ENCODE results near the gene ADAMTS2. TPM values are rescaled to one million over a fixed set of nuclear protein-coding genes. Genes with fewer than 3 reads are reported as not detected.

Gene ADAMTS2
- total RNA-seq, 6 experiments from 2014 or later, result 31.5 to 38.4 (median 34.1) TPM

DNA sequence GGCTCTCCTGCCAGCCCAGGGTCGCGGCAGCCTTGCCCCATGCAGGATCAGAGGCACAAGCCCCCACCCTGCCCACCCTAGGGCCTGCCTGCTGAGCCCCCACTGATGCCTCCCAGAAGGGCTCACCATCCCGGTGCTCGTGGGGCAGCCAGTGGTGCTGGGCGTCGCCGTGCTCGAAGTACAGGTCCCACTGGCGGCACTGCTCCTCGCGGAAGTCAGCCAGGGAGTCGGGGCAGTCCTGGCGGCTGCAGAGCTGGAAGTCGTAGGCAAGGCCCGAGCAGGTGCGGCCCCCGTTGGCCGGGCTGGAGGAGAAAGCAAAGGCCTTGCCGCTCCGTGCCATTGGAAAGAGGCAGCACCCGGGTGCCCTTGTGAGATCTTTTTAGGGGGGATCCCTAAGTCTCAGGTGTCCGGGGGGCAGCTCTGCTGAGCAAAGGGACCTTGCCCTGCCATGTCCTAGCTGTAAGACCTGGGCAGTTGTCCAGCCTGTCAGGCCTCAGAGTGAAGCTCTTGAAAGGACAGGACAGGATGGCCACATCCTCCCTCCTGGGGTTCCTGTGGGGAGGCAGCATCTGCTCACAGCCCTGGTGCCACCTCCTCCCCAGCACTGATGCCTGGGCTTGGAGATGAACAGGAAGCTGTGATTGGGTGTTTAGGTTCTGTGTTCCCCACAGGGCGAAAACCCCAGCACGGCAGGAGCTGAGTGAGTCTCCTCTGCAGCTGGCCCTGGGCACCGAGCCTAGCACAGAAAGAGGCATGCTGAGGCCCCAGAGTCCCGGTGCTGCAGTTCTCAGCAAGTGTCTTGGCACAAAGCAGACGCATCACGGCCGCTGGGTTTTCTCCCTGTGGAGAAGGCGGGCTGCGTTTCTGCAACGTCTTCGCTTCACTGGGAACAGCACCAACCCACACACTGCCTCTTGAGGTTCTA is 207.4 kb downstream of the ADAMTS2 start:
- Mint-ChIP-seq H3K27ac (no peak overlapping the region), H3K4me3 (no peak overlapping the region), H3K36me3 (ENCODE audit: low read depth) (peaks cover 12% of the 10 kb centered on the region), H3K4me1 (ENCODE audit: low read depth) (peaks cover 14% of the 10 kb centered on the region), H3K27me3 (ENCODE audit: insufficient read depth) (peaks cover 4% of the 10 kb centered on the region; the same call in 1 of the 2 replicates), H3K9me3 (no peaks in the 10 kb centered on the region)
- no peak for DNase-seq
- TF ChIP-seq, protein P1, sequence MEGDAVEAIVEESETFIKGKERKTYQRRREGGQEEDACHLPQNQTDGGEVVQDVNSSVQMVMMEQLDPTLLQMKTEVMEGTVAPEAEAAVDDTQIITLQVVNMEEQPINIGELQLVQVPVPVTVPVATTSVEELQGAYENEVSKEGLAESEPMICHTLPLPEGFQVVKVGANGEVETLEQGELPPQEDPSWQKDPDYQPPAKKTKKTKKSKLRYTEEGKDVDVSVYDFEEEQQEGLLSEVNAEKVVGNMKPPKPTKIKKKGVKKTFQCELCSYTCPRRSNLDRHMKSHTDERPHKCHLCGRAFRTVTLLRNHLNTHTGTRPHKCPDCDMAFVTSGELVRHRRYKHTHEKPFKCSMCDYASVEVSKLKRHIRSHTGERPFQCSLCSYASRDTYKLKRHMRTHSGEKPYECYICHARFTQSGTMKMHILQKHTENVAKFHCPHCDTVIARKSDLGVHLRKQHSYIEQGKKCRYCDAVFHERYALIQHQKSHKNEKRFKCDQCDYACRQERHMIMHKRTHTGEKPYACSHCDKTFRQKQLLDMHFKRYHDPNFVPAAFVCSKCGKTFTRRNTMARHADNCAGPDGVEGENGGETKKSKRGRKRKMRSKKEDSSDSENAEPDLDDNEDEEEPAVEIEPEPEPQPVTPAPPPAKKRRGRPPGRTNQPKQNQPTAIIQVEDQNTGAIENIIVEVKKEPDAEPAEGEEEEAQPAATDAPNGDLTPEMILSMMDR (IDR thresholded peaks at IDR 0.05), result no peak

DNA sequence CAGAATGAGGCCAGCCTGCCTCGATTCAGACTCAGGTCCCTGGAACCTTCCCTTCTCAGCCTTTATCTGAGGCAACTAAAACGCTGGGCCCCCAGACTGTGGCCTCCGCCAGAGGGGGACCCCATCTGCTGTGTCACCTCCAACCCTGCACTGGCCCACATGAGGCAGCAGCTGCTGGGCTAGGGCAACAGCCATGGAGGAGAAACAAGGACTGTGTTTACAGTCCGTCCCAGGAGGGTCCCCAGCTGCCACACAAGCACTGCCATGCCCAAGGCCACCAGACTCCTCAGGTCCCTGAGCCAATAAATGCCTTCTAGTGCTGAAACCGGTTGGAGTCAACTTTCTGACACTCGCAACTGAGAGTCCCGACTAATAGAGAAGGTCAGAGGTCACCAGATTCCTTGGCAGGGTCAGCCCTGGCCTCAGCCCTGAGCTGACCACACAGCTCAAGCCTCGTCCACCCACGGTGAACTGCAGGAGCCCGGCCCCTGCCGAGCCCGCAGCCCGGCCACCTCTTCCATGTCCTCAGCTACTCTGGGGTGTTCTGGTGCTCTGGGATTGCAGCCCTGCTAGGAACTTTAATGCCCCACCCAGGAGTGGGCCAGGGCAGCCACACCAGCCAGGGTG is 208.1 kb downstream of the ADAMTS2 start:
- Mint-ChIP-seq H3K27me3 (ENCODE audit: insufficient read depth) (peaks cover 4% of the 10 kb centered on the region; the same call in 1 of the 2 replicates), H3K27ac (no peak overlapping the region), H3K36me3 (ENCODE audit: low read depth) (peaks cover 16% of the 10 kb centered on the region), H3K9me3 (no peaks in the 10 kb centered on the region), H3K4me3 (no peak overlapping the region), H3K4me1 (ENCODE audit: low read depth) (peaks cover 10% of the 10 kb centered on the region)
- DNase-seq, result no peak
- TF ChIP-seq, protein P1 (IDR thresholded peaks at IDR 0.05), result no peak

DNA sequence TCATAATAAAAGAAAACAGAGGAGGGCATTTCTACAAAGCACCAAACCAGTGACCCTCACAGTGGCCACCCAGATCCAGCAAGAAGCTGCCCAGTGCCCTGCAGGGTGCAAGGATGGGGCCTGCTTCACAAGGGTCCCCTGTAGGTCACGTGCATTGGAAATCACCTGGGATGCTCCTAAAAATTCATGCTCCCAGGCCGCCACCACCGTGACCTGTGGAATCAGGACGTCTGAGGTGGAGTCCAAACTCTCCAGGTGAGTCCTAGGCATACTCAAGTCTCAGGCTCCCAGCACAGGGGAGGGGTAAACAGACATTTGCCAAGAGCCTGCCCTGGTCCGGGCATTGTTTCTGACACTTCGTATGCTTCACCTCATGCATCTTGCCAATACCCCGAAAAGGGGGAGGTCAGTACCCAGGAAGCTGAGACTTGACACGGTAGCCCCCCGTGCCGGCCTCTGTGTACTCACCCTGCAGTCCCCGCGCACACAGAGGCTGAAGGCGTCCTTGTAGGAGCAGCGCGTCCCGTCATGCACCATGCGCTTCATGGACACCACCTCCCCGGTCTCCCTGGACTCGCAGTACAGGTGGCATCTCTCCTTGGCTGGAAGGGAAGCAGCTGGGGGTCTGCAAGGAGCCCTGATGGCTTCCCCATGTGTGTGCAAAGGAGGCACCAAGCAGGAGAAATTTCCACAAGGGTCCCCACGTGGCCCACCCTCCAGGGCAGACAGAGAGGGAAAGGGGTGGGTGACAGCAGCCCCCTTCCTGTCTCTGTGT is 209.6 kb downstream of the ADAMTS2 start:
- Mint-ChIP-seq H3K4me3 (no peak overlapping the region; the same call in 1 of the 2 replicates), H3K27me3 (ENCODE audit: insufficient read depth) (peaks cover 4% of the 10 kb centered on the region; the same call in 1 of the 2 replicates), H3K27ac (no peak overlapping the region), H3K36me3 (ENCODE audit: low read depth) (peaks cover 16% of the 10 kb centered on the region), H3K4me1 (ENCODE audit: low read depth) (peaks cover 5% of the 10 kb centered on the region), H3K9me3 (no peaks in the 10 kb centered on the region)
- DNase-seq, result no peak
- TF ChIP-seq, protein P1 (IDR thresholded peaks at IDR 0.05), result no peak

DNA sequence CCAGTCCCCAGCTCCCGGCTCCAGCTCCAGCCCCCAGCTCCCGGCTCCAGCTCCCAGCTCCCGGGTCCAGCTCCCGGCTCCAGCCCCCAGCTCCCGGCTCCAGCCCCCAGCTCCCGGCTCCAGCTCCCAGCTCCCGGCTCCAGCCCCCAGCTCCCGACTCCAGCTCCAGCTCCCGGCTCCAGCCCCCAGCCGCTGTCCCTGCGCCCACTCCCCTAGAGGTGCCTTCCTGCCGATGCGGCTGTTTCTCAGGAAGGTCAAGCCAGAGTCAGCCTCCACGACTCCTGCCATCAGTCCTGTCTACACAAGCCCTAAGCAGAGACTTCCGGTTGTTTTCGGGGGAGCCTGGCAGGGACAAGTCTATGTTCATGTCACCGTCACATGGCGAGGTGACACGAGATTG is 210.3 kb downstream of the ADAMTS2 start:
- TF ChIP-seq, protein P1 (IDR thresholded peaks at IDR 0.05), result no peak
- H3K9me3 Mint-ChIP-seq, result no peaks in the 10 kb centered on the region
- peaks cover 5% of the 10 kb centered on the region for H3K4me1 Mint-ChIP-seq (ENCODE audit: low read depth)
- no peak for DNase-seq
- H3K27ac Mint-ChIP-seq, result no peak overlapping the region
- H3K27me3 Mint-ChIP-seq (ENCODE audit: insufficient read depth), result peaks cover 4% of the 10 kb centered on the region; the same call in 1 of the 2 replicates
- H3K36me3 Mint-ChIP-seq (ENCODE audit: low read depth), result peaks cover 16% of the 10 kb centered on the region
- no peak overlapping the region; the same call in 1 of the 2 replicates for H3K4me3 Mint-ChIP-seq

DNA sequence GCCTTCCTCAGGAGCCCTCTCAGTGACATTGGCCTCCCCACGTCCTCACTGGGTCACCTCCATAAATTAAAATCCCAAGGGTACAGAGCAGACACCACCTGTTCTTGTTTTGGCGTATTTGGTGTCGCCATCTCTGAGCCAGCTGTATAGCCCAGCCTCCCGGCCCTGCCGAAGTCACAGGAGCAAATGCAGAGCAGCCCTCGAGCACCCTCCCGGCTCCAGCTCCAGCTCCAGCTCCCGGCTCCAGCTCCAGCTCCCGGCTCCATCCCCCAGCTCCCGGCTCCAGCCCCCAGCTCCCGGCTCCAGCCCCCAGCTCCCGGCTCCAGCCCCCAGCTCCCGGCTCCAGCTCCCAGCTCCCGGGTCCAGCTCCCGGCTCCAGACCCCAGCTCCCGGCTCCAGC is 210.8 kb downstream of the ADAMTS2 start:
- Mint-ChIP-seq H3K4me1 (ENCODE audit: low read depth) (peaks cover 5% of the 10 kb centered on the region), H3K27me3 (ENCODE audit: insufficient read depth) (peaks cover 4% of the 10 kb centered on the region; the same call in 1 of the 2 replicates), H3K36me3 (ENCODE audit: low read depth) (peaks cover 16% of the 10 kb centered on the region), H3K9me3 (no peaks in the 10 kb centered on the region), H3K4me3 (no peak overlapping the region), H3K27ac (no peak overlapping the region)
- TF ChIP-seq, protein P1 (IDR thresholded peaks at IDR 0.05), result no peak
- no peak for DNase-seq
